ENCODE results near the gene EVC2. TPM values are rescaled to one million over a fixed set of nuclear protein-coding genes. Genes with fewer than 3 reads are reported as not detected.
A peak's percentile ranks its signal among the peaks of the same experiment; 100 is the strongest.

Gene EVC2
- total RNA-seq, 4 donors from 2014 or later: 8.0 to 15.1 (median 11.5) TPM

- WGBS, 2 donors: 63 to 74% methylated on average over 8 of the region's 8 CpGs
- H3K4me3 ChIP-seq (ENCODE audit: low read depth, poor library complexity, severe bottlenecking): no peak overlapping the region
- DNase-seq (ENCODE audit: low spot score in 2 of 2): no peak
- intact Hi-C loops (cut with DNase I; ENCODE audit: low total_unique reads): no loop called here
- no peak for TF ChIP-seq CTCF (IDR thresholded peaks at IDR 0.05)
- TF ChIP-seq POLR2A (IDR thresholded peaks at IDR 0.05): no peak
Observed at GRCh38 chr4:5709207-5709575, 832 bp upstream of the EVC2 start.

GRCh38 chr4:5707778-5708448 lies 446 bp downstream of the EVC2 start:
- peak in 1 of 2 donors; percentile 80 for DNase-seq (ENCODE audit: low spot score in 2 of 2)
- no peak for TF ChIP-seq POLR2A (IDR thresholded peaks at IDR 0.05)
- no peak for TF ChIP-seq CTCF (IDR thresholded peaks at IDR 0.05)
- 3% methylated on average over 22 to 33 of the region's 41 CpGs for WGBS, 2 donors
- intact Hi-C loops (cut with DNase I; ENCODE audit: low total_unique reads): no loop called here
- peak overlapping the region; percentile 46 for H3K4me3 ChIP-seq (ENCODE audit: low read depth, poor library complexity, severe bottlenecking)

GRCh38 chr4:5707366-5707765 lies 993 bp downstream of the EVC2 start:
- TF ChIP-seq POLR2A (IDR thresholded peaks at IDR 0.05) (no peak), CTCF (IDR thresholded peaks at IDR 0.05) (no peak)
- intact Hi-C loops (cut with DNase I; ENCODE audit: low total_unique reads): no loop called here
- DNase-seq (ENCODE audit: low spot score in 2 of 2): peak in 1 of 2 donors; percentile 66
- peak overlapping the region; percentile 46 for H3K4me3 ChIP-seq (ENCODE audit: low read depth, poor library complexity, severe bottlenecking)
- WGBS, 2 donors: 56 to 58% methylated on average over 5 of the region's 5 CpGs

GRCh38 chr4:5706486-5707290 lies 1.7 kb downstream of the EVC2 start:
- TF ChIP-seq POLR2A (IDR thresholded peaks at IDR 0.05) (no peak), CTCF (IDR thresholded peaks at IDR 0.05) (no peak)
- no peak overlapping the region for H3K4me3 ChIP-seq (ENCODE audit: low read depth, poor library complexity, severe bottlenecking)
- intact Hi-C loops (cut with DNase I; ENCODE audit: low total_unique reads): no loop called here
- 89 to 94% methylated on average over 9 to 11 of the region's 11 CpGs for WGBS, 2 donors
- DNase-seq (ENCODE audit: low spot score in 2 of 2): peak in 1 of 2 donors; percentile 72

GRCh38 chr4:5705647-5706320 lies 2.6 kb downstream of the EVC2 start:
- no peak for TF ChIP-seq POLR2A (IDR thresholded peaks at IDR 0.05)
- peak in 1 of 2 donors; percentile 79 for DNase-seq (ENCODE audit: low spot score in 2 of 2)
- no peak overlapping the region for H3K4me3 ChIP-seq (ENCODE audit: low read depth, poor library complexity, severe bottlenecking)
- intact Hi-C loops (cut with DNase I; ENCODE audit: low total_unique reads): no loop called here
- 66 to 79% methylated on average over 5 of the region's 5 CpGs for WGBS, 2 donors

- intact Hi-C loops (cut with DNase I; ENCODE audit: low total_unique reads): no loop called here
- TF ChIP-seq CTCF (IDR thresholded peaks at IDR 0.05): no peak
- TF ChIP-seq POLR2A (IDR thresholded peaks at IDR 0.05): no peak
- no peak for DNase-seq (ENCODE audit: low spot score in 2 of 2)
- 83 to 84% methylated on average over 6 of the region's 6 CpGs for WGBS, 2 donors
- no peak overlapping the region for H3K4me3 ChIP-seq (ENCODE audit: low read depth, poor library complexity, severe bottlenecking)
Observed at GRCh38 chr4:5704276-5704675, 4.1 kb downstream of the EVC2 start.

Measured in lower leg skin (tissue), 4 donors.